Measurements from ENCODE around the gene KCTD10.

DNA sequence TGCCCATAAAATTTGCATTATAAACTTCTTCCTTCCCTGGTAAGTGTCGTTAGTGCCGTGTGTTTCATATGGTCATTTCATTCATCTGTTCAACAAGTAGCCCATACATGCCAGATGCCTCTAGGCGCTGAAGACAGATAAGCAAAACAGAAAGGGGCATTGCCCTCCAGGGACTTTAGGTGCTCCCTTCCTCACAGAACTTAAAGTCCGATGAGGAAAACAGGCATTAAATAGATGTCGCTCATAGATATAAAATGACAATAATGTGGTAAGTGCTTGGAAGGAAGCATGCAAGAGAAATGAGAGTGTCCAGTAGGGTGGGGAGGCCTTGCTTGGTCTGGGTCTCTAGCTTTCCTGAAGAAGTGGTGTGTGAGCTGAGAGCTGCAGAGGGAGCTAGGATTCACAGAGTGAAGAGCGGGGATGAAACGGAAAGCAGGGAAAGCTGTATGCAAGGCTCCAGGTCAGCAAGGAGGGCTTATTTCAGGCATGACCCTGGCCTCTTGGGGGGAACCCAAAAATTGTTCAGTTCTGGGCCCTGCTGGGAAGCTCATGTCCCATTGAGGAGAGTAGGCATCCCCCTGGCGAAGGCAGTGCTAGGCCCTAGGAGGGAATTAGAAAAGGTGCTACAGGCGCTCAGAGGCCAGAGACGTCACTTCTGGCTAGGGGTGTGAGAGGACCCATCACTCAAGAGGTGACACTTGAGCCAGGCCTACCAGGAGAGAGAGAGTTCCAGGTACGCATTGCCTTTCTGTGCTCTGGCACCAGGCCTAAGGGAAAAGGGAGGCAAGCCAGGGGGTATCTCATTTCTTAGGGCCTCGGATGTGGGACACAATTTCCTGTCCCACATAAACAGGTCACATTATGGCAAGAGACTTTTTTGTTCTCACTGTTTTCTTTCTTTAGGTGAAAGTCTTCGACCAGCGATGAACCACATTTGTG, 12.2 kb upstream of the KCTD10 start:
- TF ChIP-seq MYC (IDR thresholded peaks at IDR 0.05; ENCODE audit: borderline replicate concordance, low read length) (no peak), RFX5 (IDR thresholded peaks at IDR 0.05) (no peak), BHLHE40 (IDR thresholded peaks at IDR 0.05; ENCODE audit: low read depth, low read length) (no peak), CTCF (IDR thresholded peaks at IDR 0.05) (no peak), HES2 (IDR thresholded peaks at IDR 0.05) (no peak), FOXS1 (CRISPR knock-in tag; IDR thresholded peaks at IDR 0.05) (no peak)
- TF ChIP-seq, protein P1, sequence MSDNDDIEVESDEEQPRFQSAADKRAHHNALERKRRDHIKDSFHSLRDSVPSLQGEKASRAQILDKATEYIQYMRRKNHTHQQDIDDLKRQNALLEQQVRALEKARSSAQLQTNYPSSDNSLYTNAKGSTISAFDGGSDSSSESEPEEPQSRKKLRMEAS (IDR thresholded peaks at IDR 0.05), result no peak

Measured in A549 (cell line).